MM.1S (cell line): ENCODE data around the gene PODNL1.

Experiments
- DNase-seq: peaks from one replicate; pipeline ENCODE4 v3.0.0-alpha.2; 2015
- H2AFZ ChIP-seq: fragments of 300-600 bp; sonication (generic); 2 replicates; pipeline ENCODE4 v1.6.0; 2016; ENCODE audit warnings: antibody characterized with exemption, low read length
- H3F3A ChIP-seq: fragments of 300-600 bp; sonication (generic); 2 replicates; pipeline ENCODE4 v1.6.1; 2016; ENCODE audit warnings: mild to moderate bottlenecking, antibody characterized with exemption, low read length, moderate library complexity, mixed read lengths; ENCODE audit not compliant: insufficient read depth
- H3K27ac ChIP-seq: fragments of 300-600 bp; sonication (generic); 2 replicates; pipeline ENCODE4 v1.5.1; 2016; ENCODE audit warnings: mild to moderate bottlenecking, low read length
- H3K27me3 ChIP-seq: fragments of 300-600 bp; sonication (generic); replicated peaks from 2 replicates; pipeline ENCODE4 v1.6.0; 2016; ENCODE audit warnings: low read length; ENCODE audit not compliant: insufficient read depth
- H3K36me3 ChIP-seq: fragments of 300-600 bp; sonication (generic); replicated peaks from 2 replicates; pipeline ENCODE4 v1.6.1; 2016; ENCODE audit warnings: mild to moderate bottlenecking, low read length, mixed read lengths; ENCODE audit not compliant: insufficient read depth
- H3K4me1 ChIP-seq: fragments of 300-600 bp; sonication (generic); 2 replicates; pipeline ENCODE4 v1.6.1; 2016; ENCODE audit warnings: low read length, mixed read lengths
- H3K4me2 ChIP-seq: fragments of 300-600 bp; sonication (generic); 2 replicates; pipeline ENCODE4 v1.6.0; 2016; ENCODE audit warnings: low read depth, low read length
- H3K4me3 ChIP-seq: fragments of 300-600 bp; sonication (generic); 2 replicates; pipeline ENCODE4 v1.5.1; 2016; ENCODE audit warnings: low read length, mixed read lengths
- H3K79me2 ChIP-seq: fragments of 300-600 bp; sonication (generic); 2 replicates; pipeline ENCODE4 v1.6.1; 2016; ENCODE audit warnings: mixed run types, low read length, mixed read lengths
- H3K9ac ChIP-seq: fragments of 300-600 bp; sonication (generic); 2 replicates; pipeline ENCODE4 v1.6.1; 2016; ENCODE audit warnings: low read length, mixed read lengths
- H3K9me2 ChIP-seq: fragments of 300-600 bp; sonication (generic); replicated peaks from 2 replicates; pipeline ENCODE4 v1.6.1; 2016; ENCODE audit warnings: mild to moderate bottlenecking, low read length, mixed read lengths; ENCODE audit not compliant: insufficient read depth
- H3K9me3 ChIP-seq: fragments of 300-600 bp; sonication (generic); replicated peaks from 2 replicates; pipeline ENCODE4 v1.6.1; 2016; ENCODE audit warnings: mild to moderate bottlenecking, low read length, mixed read lengths; ENCODE audit not compliant: insufficient read depth
- H4K20me1 ChIP-seq: fragments of 300-600 bp; sonication (generic); 2 replicates; pipeline ENCODE4 v1.6.1; 2016; ENCODE audit warnings: mild to moderate bottlenecking, low read length, moderate library complexity, mixed read lengths; ENCODE audit not compliant: insufficient read depth
- CTCF ChIP-seq: fragments of 300-600 bp; sonication (generic); IDR thresholded peaks from 2 replicates; pipeline ENCODE4 v1.5.1; 2016; ENCODE audit warnings: antibody characterized with exemption, low read length, mixed read lengths
- EZH2 ChIP-seq: fragments of 300-600 bp; sonication (generic); optimal IDR thresholded peaks from 2 replicates; pipeline ENCODE3; 2017; ENCODE audit warnings: low read depth, mild to moderate bottlenecking, antibody characterized with exemption, low read length, mixed read lengths
- EZH2phosphoT487 ChIP-seq: fragments of 300-600 bp; sonication (generic); IDR thresholded peaks from 2 replicates; pipeline ENCODE4 v1.6.1; 2018; ENCODE audit warnings: antibody characterized with exemption, low read length

Gene PODNL1

GRCh38 chr19:13905634-13906520 is 32.3 kb downstream of the PODNL1 start, which contains the start of the genes BRME1 and CC2D1A:
Gene BRME1 (minus strand): TSS chr19:13906117. CDS start chr19:13904892, 1,225 bp downstream.
Gene CC2D1A (plus strand): TSS chr19:13906201. CDS start chr19:13906442, 241 bp downstream.
- peak within 1 kb of the TSS; percentile 92 for H3K4me2 ChIP-seq
- H3F3A ChIP-seq: 0 out of 2 replicates have a peak, but pooled peaks cover 3% of the 10 kb centered on the region
- H3K27ac ChIP-seq: peak within 1 kb of the TSS; percentile 30; the same call in 1 of the 2 replicates
- H3K9me2 ChIP-seq: no peaks in the 10 kb centered on the region
- peak within 1 kb of the TSS; percentile 78 for H3K9ac ChIP-seq
- peaks cover 4% of the 10 kb centered on the region; the same call in 1 of the 2 replicates for H3K4me1 ChIP-seq
- DNase-seq: peak; percentile 95
- H3K4me3 ChIP-seq: peak within 1 kb of the TSS; percentile 86
- peak within 1 kb of the TSS; percentile 60 for H2AFZ ChIP-seq
- TF ChIP-seq EZH2 (no peak), CTCF (no peak), EZH2phosphoT487 (no peak)
- peaks cover 8% of the 10 kb centered on the region; the same call in 1 of the 2 replicates for H3K79me2 ChIP-seq
- H4K20me1 ChIP-seq: no peaks in the 10 kb centered on the region
- no peaks in the 10 kb centered on the region for H3K27me3 ChIP-seq
- no peaks in the 10 kb centered on the region for H3K36me3 ChIP-seq
- H3K9me3 ChIP-seq: no peaks in the 10 kb centered on the region

- H3K9me3 ChIP-seq: no peaks in the 10 kb centered on the region
- no peaks in the 10 kb centered on the region for H3K9me2 ChIP-seq
- no peak overlapping the region for H2AFZ ChIP-seq
Measured at GRCh38 chr19:13902993-13903555, 35.1 kb downstream of the PODNL1 start.

More at GRCh38 chr19:13902993-13903555, 35.1 kb downstream of the PODNL1 start:
- H3K36me3 ChIP-seq: no peaks in the 10 kb centered on the region
- H3K9ac ChIP-seq: no peak overlapping the region
- 0 out of 2 replicates have a peak, but pooled peaks cover 3% of the 10 kb centered on the region for H3F3A ChIP-seq
- DNase-seq: peak; percentile 26
- no peaks in the 10 kb centered on the region for H4K20me1 ChIP-seq
- TF ChIP-seq EZH2: no peak
- no peak for TF ChIP-seq EZH2phosphoT487
- peak; percentile 49 for TF ChIP-seq CTCF
- no peak overlapping the region for H3K4me3 ChIP-seq
- H3K27ac ChIP-seq: no peak overlapping the region
- peaks cover 8% of the 10 kb centered on the region; the same call in 1 of the 2 replicates for H3K79me2 ChIP-seq
- H3K4me1 ChIP-seq: peaks cover 4% of the 10 kb centered on the region; the same call in 1 of the 2 replicates
- H3K27me3 ChIP-seq: no peaks in the 10 kb centered on the region
- H3K4me2 ChIP-seq: no peak overlapping the region
